KOPT-K1 (cell line): ENCODE results near the gene POM121L2.
"Not testable (repeated sequence)": the region's sequence is repeated elsewhere in the genome, so short reads cannot be mapped to it uniquely, and the experiment has no call there.

Experiments
- H3K27ac ChIP-seq: fragments of 200-600 bp; sonication (generic); 2 replicates; pipeline ENCODE4 v1.5.1; 2016; ENCODE audit warnings: antibody characterized with exemption, mild to moderate bottlenecking, low read depth, low read length; ENCODE audit not compliant: poor library complexity, severe bottlenecking
- H3K36me3 ChIP-seq: fragments of 200-600 bp; sonication (generic); 2 replicates; pipeline ENCODE4 v1.5.1; 2017; ENCODE audit warnings: antibody characterized with exemption, mild to moderate bottlenecking, low read length, moderate library complexity; ENCODE audit not compliant: insufficient read depth
- H3K9me3 ChIP-seq: fragments of 200-600 bp; sonication (generic); 2 replicates; pipeline ENCODE4 v1.5.1; 2017; ENCODE audit warnings: antibody characterized with exemption, low read length, mild to moderate bottlenecking; ENCODE audit not compliant: insufficient read depth, poor library complexity, severe bottlenecking

Gene POM121L2

DNA sequence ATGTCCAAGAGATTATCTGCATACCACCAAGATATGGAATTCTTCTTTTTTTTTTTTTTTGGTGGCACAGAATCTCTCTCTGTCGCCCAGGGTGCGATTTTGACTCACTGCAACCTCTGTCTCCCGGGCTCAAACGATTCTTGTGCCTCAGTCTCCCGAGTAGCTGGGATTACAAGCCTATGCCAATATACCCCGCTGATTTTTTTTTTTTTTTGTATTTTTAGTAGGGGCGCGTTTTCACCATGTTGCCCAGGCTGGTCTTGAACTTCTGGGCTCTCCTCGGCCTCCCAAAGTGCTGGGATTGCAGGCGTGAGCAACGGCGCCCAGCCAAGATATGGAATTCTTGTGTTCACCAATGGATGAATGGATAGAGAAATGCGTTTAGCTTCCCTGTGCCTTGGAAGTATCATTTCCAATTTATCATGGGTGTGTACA lies 31.0 kb downstream of the POM121L2 start:
- H3K27ac ChIP-seq = no peak overlapping the region
- no peaks in the 10 kb centered on the region for H3K36me3 ChIP-seq
- H3K9me3 ChIP-seq = peaks cover 16% of the 10 kb centered on the region

DNA sequence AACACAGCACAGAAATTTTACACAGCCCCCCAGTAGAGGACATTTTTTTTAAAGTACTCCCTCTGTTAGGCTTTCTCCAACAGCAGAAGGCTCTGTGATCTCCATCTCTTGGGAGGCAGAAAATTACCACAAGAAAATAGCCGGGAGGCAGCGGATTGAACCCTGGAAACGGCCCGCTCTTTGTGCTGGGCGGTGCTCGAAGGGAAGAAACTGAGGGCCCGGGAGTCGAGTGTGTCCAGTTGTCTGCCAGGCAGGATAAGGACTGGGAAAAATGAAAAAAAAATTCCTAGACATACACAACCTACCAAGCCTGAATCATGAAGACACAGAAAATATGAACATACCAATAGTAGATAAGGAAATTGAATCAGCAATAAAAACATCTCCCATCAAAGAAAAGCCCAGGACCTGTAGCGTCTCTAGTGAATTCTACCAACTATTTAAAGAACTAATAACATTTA lies 31.5 kb downstream of the POM121L2 start:
- H3K9me3 ChIP-seq = peaks cover 13% of the 10 kb centered on the region
- H3K27ac ChIP-seq = no peak overlapping the region
- H3K36me3 ChIP-seq = no peaks in the 10 kb centered on the region

DNA sequence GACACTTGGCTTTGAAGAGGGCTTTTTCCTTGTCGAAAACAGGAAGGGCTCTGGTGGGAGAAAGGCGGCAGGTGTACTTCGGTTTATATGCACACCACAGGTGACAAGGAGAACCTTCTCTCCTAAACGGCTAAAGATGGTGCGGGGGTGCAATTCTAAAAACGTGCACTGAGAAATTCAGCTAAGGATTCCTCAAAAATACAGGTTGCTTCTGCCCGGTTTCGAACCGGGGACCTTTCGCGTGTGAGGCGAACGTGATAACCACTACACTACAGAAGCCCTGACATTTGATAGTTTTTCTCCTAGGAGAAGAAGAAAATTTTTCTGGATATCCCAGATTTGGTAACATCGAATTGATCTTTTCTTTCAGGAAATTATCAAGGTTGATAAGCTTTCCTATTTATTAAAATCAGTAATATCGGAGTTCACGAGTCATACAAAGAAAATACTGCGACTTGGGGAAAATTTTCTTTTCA lies 32.0 kb downstream of the POM121L2 start:
- Histone ChIP-seq H3K27ac (no peak overlapping the region), H3K36me3 (no peaks in the 10 kb centered on the region), H3K9me3 (peaks cover 13% of the 10 kb centered on the region)

DNA sequence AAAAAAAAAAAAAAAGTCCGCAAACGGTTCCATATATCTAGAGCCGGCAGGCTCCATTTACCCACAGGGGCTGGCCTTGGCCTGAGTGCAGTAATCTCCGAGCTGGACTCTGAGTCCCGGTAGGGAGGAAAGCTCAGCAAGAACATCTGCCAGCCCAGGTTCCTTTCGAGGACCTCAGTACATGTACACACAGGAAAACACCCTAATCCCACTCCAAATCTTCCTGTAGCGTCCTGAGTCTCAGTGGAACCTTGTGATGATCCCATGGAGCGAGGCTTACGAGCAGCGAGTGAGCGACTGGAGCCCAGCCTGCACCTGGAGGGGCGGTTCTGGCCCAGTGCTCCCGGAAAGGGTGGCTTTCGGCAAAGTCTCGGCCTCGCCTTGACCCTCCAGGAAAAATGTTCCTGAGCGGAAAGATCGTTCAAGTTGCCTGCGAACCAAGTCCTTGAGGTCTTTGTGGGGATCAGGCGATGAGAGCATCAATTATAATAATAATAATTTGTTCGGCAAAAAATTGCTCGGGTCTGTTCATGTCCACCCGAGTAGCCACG lies 32.5 kb downstream of the POM121L2 start:
- H3K9me3 ChIP-seq = peaks cover 13% of the 10 kb centered on the region
- H3K36me3 ChIP-seq = no peaks in the 10 kb centered on the region
- H3K27ac ChIP-seq = no peak overlapping the region

DNA sequence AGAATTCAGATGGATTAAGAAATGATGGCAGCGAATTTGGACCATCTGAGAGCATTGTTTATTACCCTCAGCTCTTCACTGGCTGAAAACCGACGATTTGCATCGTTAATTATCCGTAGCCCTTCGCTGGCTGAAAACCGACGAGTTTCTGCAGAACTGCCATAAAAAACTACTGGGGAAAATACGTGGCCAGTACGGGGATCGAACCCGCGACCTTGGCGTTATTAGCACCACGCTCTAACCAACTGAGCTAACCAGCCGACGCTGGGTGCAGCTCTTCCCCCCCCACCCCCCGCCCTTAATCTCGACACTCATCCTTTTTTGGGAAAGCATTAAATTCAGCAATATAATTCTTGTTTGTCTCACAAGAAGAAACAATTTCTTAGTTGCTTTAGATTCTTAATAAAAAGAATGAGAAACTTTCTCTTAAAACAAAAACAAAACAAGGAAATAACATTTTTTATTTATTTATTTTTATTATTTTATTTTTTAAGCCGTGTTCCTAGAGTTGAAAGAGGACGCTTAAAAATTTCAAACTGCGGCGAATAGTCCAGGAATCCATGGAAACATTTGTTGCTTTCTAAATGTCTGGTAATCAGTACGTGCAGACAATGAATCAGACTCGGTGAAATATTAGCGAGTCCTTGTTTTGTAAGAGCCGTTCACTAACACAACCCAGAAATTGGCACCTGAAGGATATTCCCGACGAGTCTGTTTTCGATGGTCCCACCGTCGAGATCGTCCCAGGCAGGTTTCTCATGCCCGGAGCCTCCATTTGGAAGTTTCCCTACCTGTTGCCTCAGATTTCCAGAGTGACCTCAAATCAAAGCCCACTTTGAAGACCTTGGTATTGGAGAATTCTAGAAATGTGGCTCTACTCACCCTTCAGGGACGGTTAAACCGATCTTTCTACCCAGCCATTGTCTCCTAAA lies 36.8 kb downstream of the POM121L2 start:
- Histone ChIP-seq H3K36me3 (no peaks in the 10 kb centered on the region), H3K27ac (no peak overlapping the region), H3K9me3 (peaks cover 3% of the 10 kb centered on the region)

DNA sequence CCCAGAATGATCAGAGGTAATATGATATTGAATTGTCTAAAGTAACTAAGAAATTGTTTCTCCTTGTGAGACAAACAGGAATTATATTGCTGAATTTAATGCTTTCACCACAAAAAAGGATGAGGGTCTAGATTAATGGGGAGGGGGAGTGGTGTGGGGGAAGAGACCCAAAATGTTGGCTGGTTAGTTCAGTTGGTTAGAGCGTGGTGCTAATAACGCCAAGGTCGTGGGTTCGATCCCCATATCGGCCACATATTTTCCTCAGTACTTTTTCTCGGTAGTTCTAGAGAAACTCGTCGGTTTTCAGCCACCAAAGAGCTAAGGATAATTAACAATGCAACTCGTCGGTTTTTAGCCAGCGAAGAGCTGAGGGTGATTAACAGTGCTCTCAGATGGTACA lies 38.3 kb downstream of the POM121L2 start:
- H3K9me3 ChIP-seq = peaks cover 3% of the 10 kb centered on the region
- no peak overlapping the region for H3K27ac ChIP-seq
- H3K36me3 ChIP-seq = no peaks in the 10 kb centered on the region

DNA sequence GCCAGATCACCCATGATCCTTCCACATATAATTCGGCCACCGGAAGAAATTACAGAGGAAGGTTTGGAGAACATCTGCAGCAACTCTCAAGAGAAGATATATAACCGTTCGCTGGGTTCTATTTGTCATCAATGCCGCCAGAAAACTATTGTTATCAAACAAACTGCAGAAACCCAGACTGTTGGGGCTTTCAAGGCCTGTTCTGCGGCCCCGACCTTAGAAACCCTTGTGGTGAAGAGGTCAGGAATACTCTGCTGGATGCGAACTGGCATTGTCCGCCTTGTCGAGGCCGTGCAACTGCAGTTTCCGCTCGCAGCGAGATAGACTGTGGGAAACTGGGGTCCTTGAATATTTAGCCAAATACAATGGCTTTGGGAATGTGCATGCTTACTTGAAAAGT lies 43.3 kb downstream of the POM121L2 start:
- H3K27ac ChIP-seq = no peak overlapping the region
- H3K9me3 ChIP-seq = peaks cover 3% of the 10 kb centered on the region
- H3K36me3 ChIP-seq = no peaks in the 10 kb centered on the region

DNA sequence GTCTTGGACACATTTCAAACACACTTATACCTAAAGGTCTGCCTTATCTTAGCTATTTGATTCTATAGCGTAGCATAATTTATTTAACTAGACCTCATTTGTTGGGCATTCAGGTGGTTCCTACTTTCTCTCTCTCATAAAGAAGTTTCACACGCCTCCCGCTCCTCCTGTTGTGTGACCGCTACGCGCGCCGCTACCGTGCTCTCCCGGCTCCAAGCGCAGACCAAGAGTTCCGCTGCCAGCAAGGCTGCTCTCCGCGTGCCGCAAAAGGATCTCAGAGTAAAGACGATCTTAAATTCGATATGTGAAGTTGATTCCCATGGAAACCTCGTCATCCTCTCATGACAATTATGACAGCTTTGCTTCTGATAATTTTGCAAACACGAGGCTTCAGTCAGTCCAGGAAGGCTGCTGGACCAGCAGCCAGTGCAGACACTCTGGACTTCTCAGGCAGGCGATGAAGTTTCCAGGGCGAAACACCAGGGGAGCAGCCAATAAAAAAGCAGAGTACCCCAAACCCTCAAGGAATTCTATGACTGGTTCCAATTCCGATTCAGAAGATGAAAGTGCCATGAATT lies 44.1 kb downstream of the POM121L2 start:
- peaks cover 3% of the 10 kb centered on the region for H3K9me3 ChIP-seq
- H3K27ac ChIP-seq = no peak overlapping the region
- no peaks in the 10 kb centered on the region for H3K36me3 ChIP-seq

DNA sequence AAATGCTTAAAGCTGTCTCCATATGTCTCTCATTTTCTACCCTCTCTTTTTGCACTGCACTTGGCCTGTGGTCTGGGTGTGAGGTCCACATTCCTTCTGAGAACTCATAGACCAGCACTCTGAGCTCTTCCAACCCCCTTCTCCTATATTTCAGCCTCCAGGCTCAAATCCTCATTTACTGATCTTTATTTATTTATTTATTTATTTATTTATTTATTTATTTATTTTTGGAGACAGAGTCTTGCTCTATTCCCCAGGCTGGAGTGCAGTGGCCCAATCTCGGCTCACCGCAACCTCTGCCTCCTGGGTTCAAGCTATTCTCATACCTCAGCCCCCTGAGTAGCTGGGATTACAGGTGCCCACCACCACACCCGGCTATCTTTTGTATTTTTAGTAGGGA lies 45.1 kb downstream of the POM121L2 start:
- not testable (repeated sequence) for H3K36me3 ChIP-seq, H3K27ac ChIP-seq

DNA sequence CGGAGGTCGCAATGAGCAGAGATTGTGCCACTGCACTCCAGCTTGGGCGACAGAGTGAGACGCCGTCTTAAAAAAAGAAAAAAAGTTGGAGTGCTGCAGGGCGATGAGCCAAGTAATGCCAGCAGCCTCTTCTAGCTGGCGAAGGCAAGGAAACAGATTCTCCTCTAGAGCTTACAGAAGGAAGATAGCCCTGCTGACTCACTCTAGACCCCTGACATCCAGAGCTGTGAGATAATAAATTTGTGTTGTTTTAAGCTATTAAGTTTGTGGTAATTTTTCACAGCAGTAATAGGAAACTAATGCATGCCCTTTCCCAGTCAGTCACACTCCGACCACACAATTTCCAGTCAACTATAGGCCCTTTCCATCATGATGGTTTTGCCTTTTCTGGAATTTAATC lies 48.2 kb downstream of the POM121L2 start:
- no peaks in the 10 kb centered on the region for H3K9me3 ChIP-seq
- no peak overlapping the region for H3K27ac ChIP-seq
- H3K36me3 ChIP-seq = no peaks in the 10 kb centered on the region

More for the DNA sequence above, 45.1 kb downstream of the POM121L2 start:
- H3K9me3 ChIP-seq = not testable (repeated sequence)

DNA sequence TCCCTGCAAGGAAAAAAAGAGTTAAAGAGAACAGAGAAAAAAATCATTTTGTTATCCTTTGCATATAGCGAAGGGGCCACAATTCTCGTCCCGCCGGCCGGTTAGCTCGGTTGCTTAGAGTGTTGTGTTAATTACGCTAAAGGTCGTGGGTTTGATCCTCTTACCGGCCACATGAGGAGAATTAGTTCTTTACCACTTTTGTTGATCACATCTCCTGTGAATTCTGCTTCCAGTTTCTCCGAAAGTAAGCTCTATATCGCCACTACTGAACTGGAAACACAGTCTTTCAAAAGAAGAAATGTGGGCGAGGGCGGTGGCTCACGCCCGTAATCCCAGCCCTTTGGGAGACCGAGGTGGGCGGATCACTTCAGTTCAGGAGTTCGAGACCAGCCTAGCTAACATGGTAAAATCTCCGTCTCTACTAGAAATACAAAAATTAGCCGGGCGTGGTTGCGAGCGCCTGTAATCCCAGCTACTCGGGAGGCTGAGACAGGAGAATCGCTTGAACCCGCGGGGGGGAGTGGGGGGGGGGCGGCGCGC lies 51.2 kb downstream of the POM121L2 start:
- Histone ChIP-seq H3K9me3 (no peaks in the 10 kb centered on the region), H3K27ac (no peak overlapping the region), H3K36me3 (no peaks in the 10 kb centered on the region)

DNA sequence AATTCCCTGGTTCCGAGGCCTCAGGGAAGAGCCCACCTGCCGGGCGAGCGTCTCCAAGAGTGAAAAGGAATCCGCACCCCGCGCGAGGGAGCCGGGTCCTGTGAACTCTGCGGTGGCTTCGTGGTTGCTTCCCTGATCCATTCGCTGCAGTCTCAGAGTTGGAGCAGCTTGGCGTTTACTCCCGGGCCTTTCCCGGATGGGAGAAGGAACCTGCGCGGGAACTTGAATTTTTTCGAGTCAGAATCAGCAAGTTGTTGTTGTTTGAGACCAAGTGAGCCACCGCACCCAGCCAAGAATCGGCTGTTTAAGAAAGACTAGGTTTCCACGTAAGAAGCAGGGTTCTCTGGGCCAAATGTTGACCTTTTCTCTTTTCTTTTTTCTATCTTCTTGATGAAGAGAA lies 51.7 kb downstream of the POM121L2 start:
- no peaks in the 10 kb centered on the region for H3K9me3 ChIP-seq
- H3K27ac ChIP-seq = no peak overlapping the region
- H3K36me3 ChIP-seq = no peaks in the 10 kb centered on the region
